Common myeloid progenitor, CD34-positive (primary cell): ENCODE results near the gene KANK4.

Experiments used
- CTCF ChIA-PET: fragments of 350-600 bp; sonication (Branson Sonifier 250); formaldehyde crosslinking; loops from one replicate; lab custom pipeline; 2021; ENCODE audit warnings: antibody characterized with exemption; lab: Charles Lee
- POLR2A ChIA-PET: fragments of 350-600 bp; sonication (Branson Sonifier 250); formaldehyde crosslinking; loops from one replicate; lab custom pipeline; 2021; ENCODE audit warnings: antibody characterized with exemption; lab: Charles Lee
- DNase-seq, 3 donors: peaks; one replicate each; pipeline versions ENCODE4 v3.0.0 to v3.0.0-alpha.2; 2013
- H3K27ac ChIP-seq, 2 experiments: 1 replicate in 1 of 2; 2 replicates in 1 of 2; pipeline ENCODE4 v1.7.0; 2013; ENCODE audit warnings: inconsistent platforms in 2 of 2, low read length in 2 of 2, mild to moderate bottlenecking in 2 of 2, low read depth in 1 of 2, moderate library complexity in 1 of 2; ENCODE audit not compliant: severe bottlenecking in 2 of 2, insufficient read depth in 1 of 2, poor library complexity in 1 of 2
- H3K27me3 ChIP-seq, 5 experiments: replicated peaks in 2 of 5; 1 replicate in 3 of 5; 2 replicates in 2 of 5; pipeline versions ENCODE4 v1.6.1 to v1.7.0; 2013; ENCODE audit warnings: low read length in 4 of 5, mild to moderate bottlenecking in 2 of 5, moderate library complexity in 2 of 5, inconsistent platforms in 1 of 5; ENCODE audit not compliant: insufficient read depth in 5 of 5, control insufficient read depth in 4 of 5
- H3K36me3 ChIP-seq, 4 experiments: 1 replicate in 2 of 4; 2 replicates in 2 of 4; pipeline versions ENCODE4 v1.6.1 to v1.7.0; 2013; ENCODE audit warnings: low read length in 3 of 4, control low read depth in 1 of 4, mild to moderate bottlenecking in 1 of 4; ENCODE audit not compliant: control insufficient read depth in 4 of 4, insufficient read depth in 4 of 4
- H3K4me1 ChIP-seq, 4 experiments: 1 replicate in 3 of 4; 2 replicates in 1 of 4; pipeline versions ENCODE4 v1.6.1 to v1.7.1; 2013; ENCODE audit warnings: low read length in 3 of 4, mild to moderate bottlenecking in 3 of 4, control low read depth in 1 of 4, inconsistent platforms in 1 of 4, moderate library complexity in 1 of 4; ENCODE audit not compliant: control insufficient read depth in 4 of 4, insufficient read depth in 4 of 4; ENCODE audit errors: control extremely low read depth in 1 of 4
- H3K4me3 ChIP-seq, 7 experiments: 1 replicate in 4 of 7; 2 replicates in 3 of 7; pipeline versions ENCODE4 v1.5.1 to v1.7.0; 2013; ENCODE audit warnings: mild to moderate bottlenecking in 7 of 7, low read length in 6 of 7, moderate library complexity in 6 of 7, inconsistent platforms in 2 of 7, low read depth in 2 of 7, control low read depth in 1 of 7; ENCODE audit not compliant: insufficient read depth in 4 of 7, control insufficient read depth in 1 of 7; ENCODE audit errors: extremely low read depth in 1 of 7
- H3K9me3 ChIP-seq, 5 experiments: 1 replicate in 4 of 5; 2 replicates in 1 of 5; pipeline versions ENCODE4 v1.6.1 to v1.7.1; 2013; ENCODE audit warnings: low read length in 4 of 5, mild to moderate bottlenecking in 2 of 5, inconsistent platforms in 1 of 5, low read depth in 1 of 5, moderate library complexity in 1 of 5; ENCODE audit not compliant: control insufficient read depth in 4 of 5, insufficient read depth in 2 of 5; ENCODE audit errors: control extremely low read depth in 1 of 5
- WGBS: methylation state at CpG from one replicate; pipeline ENCODE4 v1.1.5; 2013; ENCODE audit not compliant: insufficient coverage; 5-methylcytosine and 5-hydroxymethylcytosine counted together

Gene KANK4

GRCh38 chr1:62327360-62328055 is 8.3 kb upstream of the KANK4 start:
- no peaks in the 10 kb centered on the region for H3K36me3 ChIP-seq
- H3K9me3 ChIP-seq = no peaks in the 10 kb centered on the region
- ChIA-PET CTCF (interaction anchor here (1.3 kb wide), 1 partner anchor 15 kb away, joined by 3 read pairs; no protein-coding TSS in a partner anchor), POLR2A (no interaction called here)
- H3K27ac ChIP-seq = no peak overlapping the region
- no peak overlapping the region for H3K4me3 ChIP-seq
- DNase-seq = no peak
- H3K27me3 ChIP-seq = no peaks in the 10 kb centered on the region
- WGBS = 95% methylated on average over 17 of the region's 22 CpGs
- peaks cover 0 to 6% (median 2%) of the 10 kb centered on the region in 4 experiments for H3K4me1 ChIP-seq

DNA sequence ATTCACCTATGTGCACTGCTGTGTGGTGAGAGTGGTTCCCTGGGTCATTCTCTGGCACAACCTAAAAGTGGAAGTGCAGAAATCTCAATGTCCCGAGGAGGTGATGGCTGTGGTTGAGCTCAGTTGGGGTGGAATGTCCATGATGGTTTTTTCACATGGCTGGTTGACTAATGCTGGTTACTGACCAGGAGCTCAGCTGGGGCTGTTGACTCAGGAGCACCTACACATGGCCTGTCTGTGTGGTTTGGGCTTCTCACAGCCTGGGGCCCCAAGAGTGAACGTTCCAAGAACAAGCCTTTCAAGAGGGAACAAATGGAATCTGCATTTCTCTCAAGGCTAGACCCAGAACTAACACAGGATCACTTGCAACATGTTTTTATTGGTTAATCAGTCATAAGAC is 6.4 kb upstream of the KANK4 start:
- 50% methylated on average over 2 of the region's 2 CpGs for WGBS
- Histone ChIP-seq H3K36me3 (no peaks in the 10 kb centered on the region), H3K4me3 (no peak overlapping the region), H3K9me3 (no peaks in the 10 kb centered on the region), H3K27me3 (peaks cover 0 to 1% (median 0%) of the 10 kb centered on the region in 5 experiments), H3K4me1 (peaks cover 0 to 6% (median 2%) of the 10 kb centered on the region in 4 experiments), H3K27ac (no peak overlapping the region)
- POLR2A ChIA-PET = interaction anchor here (1.2 kb wide), 1 partner anchor 30 kb away, joined by 4 read pairs; no protein-coding TSS in a partner anchor
- peak in 1 of 3 donors; percentile 7 for DNase-seq
- CTCF ChIA-PET = no interaction called here

DNA sequence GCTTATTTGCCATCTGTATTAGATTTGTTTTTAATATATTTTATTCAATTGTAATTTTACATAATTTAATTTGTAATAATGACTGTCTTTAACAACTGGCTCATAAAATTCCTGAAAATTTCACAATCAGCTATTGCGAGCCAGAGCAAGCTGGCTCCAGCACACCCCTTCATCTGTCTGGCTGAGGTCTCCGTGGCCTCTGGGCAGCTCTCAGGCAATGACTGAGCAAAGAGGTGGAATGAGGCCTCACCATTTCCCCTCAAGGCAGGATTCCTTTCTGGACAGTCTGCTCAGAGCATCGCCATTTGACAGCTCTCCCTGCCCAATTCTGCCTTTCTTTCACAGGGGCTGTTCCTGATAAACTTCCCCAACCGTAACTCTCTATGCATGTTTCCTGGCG is 5.8 kb upstream of the KANK4 start:
- POLR2A ChIA-PET = interaction anchor here (1.2 kb wide), 1 partner anchor 31 kb away, joined by 4 read pairs; no protein-coding TSS in a partner anchor

DNA sequence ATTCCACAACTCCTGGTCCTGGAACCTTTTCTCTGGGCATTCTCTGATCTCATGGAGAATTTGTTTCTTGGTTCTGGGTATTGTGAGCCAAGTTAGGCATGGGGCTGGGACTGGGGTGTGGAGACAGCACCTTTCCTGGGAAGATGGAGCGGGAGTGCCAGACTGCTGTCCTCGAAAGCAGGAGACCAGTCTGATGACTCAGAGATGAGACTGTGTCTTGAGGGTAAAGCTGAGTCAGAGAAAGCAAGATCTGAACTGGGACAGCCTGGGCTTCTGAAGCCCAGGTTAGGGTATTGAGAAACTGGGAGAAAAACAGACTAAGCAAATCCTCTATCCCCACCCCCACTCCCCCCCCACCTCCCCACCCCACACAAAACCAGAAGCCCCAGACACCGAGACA is 2.2 kb upstream of the KANK4 start:
- H3K36me3 ChIP-seq = no peaks in the 10 kb centered on the region
- ChIA-PET POLR2A (no interaction called here), CTCF (no interaction called here)
- no peak overlapping the region for H3K27ac ChIP-seq
- DNase-seq = peak in 2 of 3 donors; percentile 15 to 26
- H3K27me3 ChIP-seq = peaks cover 9 to 36% (median 19%) of the 10 kb centered on the region in 5 experiments
- H3K4me1 ChIP-seq = peaks cover 0 to 21% (median 17%) of the 10 kb centered on the region in 4 experiments
- no peak overlapping the region for H3K4me3 ChIP-seq
- 100% methylated on average over 2 of the region's 3 CpGs for WGBS
- H3K9me3 ChIP-seq = no peaks in the 10 kb centered on the region

More for the DNA sequence above, 5.8 kb upstream of the KANK4 start:
- CTCF ChIA-PET = no interaction called here
- H3K36me3 ChIP-seq = no peaks in the 10 kb centered on the region
- WGBS = 57% methylated on average over 3 of the region's 5 CpGs
- no peak for DNase-seq
- H3K4me1 ChIP-seq = peaks cover 0 to 6% (median 2%) of the 10 kb centered on the region in 4 experiments
- H3K27ac ChIP-seq = no peak overlapping the region
- no peaks in the 10 kb centered on the region for H3K9me3 ChIP-seq
- H3K4me3 ChIP-seq = no peak overlapping the region
- H3K27me3 ChIP-seq = peaks cover 0 to 2% (median 0%) of the 10 kb centered on the region in 5 experiments

DNA sequence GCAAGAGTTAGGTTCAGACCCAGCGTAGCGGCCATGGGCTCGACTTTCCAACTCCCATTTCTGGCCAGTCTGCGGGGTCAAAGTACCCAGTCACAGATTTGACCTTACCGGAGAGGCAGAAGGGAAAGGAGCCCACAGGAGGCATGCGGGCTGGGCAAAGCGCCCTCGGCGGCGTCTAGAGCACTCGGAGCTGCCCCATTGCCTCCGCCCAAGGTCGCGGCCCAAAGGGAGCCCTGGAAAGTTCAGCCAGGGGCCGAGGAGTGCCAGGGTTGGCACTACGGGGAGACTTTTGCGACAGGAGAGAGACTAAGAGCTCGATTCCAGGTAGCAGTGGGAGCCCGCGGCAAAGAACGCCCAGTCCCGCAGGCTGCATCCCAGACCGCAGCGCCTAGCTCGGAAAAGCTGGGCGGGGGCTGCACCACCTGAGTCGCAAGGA is 896 bp downstream of the KANK4 start:
- POLR2A ChIA-PET = no interaction called here
- H3K4me3 ChIP-seq = peak overlapping the region in 6 of 7 experiments; percentile 42 to 74 (median 66)

GRCh38 chr1:62317021-62317768 is 2.0 kb downstream of the KANK4 start:
- H3K4me1 ChIP-seq = peaks cover 0 to 15% (median 15%) of the 10 kb centered on the region in 4 experiments
- DNase-seq = no peak
- H3K9me3 ChIP-seq = no peaks in the 10 kb centered on the region
- CTCF ChIA-PET = no interaction called here
- no peak overlapping the region for H3K27ac ChIP-seq
- 98% methylated on average over 8 of the region's 9 CpGs for WGBS
- POLR2A ChIA-PET = no interaction called here
- no peaks in the 10 kb centered on the region for H3K36me3 ChIP-seq
- no peak overlapping the region for H3K4me3 ChIP-seq
- H3K27me3 ChIP-seq = peaks cover 9 to 36% (median 21%) of the 10 kb centered on the region in 5 experiments

More for the DNA sequence above, 896 bp downstream of the KANK4 start:
- Histone ChIP-seq H3K4me1 (peaks cover 0 to 15% (median 15%) of the 10 kb centered on the region in 4 experiments), H3K36me3 (no peaks in the 10 kb centered on the region), H3K27me3 (peaks cover 9 to 36% (median 21%) of the 10 kb centered on the region in 5 experiments), H3K9me3 (no peaks in the 10 kb centered on the region), H3K27ac (no peak overlapping the region)
- CTCF ChIA-PET = interaction anchor here (1.3 kb wide), 1 partner anchor 9 kb away, joined by 3 read pairs; no protein-coding TSS in a partner anchor
- DNase-seq = no peak
- 32% methylated on average over 17 of the region's 27 CpGs for WGBS
